Effector memory CD8-positive, alpha-beta T cell (primary cell): ENCODE measurements around the gene TBL3.

Experiments used
- ATAC-seq: fragments of 150-1000 bp; cut with Tn5 transposase; replicated peaks from 2 replicates; pipeline ENCODE4 v1.10.0; 2021; ENCODE audit warnings: mild to moderate bottlenecking, moderate library complexity
- DNase-seq, 3 experiments: peaks; one replicate each; pipeline ENCODE4 v3.0.0; 2021
- H3K27ac Mint-ChIP-seq, 2 donors: one replicate each; pipeline ENCODE4 v1.8.0; 2022; ENCODE audit warnings: mild to moderate bottlenecking in 2 of 2, mixed read lengths in 2 of 2, moderate library complexity in 2 of 2
- H3K27me3 Mint-ChIP-seq, 2 donors: one replicate each; pipeline ENCODE4 v1.8.0; 2022; ENCODE audit warnings: mixed read lengths in 2 of 2
- H3K36me3 Mint-ChIP-seq: one replicate; pipeline ENCODE4 v1.8.0; 2022; ENCODE audit warnings: mild to moderate bottlenecking, moderate library complexity, mixed read lengths; ENCODE audit not compliant: insufficient read depth
- H3K4me1 Mint-ChIP-seq, 2 donors: one replicate each; pipeline ENCODE4 v1.8.0; 2022; ENCODE audit warnings: low read depth in 2 of 2, mixed read lengths in 2 of 2
- H3K4me3 Mint-ChIP-seq, 2 donors: one replicate each; pipeline ENCODE4 v1.8.0; 2022; ENCODE audit warnings: mild to moderate bottlenecking in 2 of 2, mixed read lengths in 2 of 2, moderate library complexity in 2 of 2
- H3K9me3 Mint-ChIP-seq, 2 donors: one replicate each; pipeline ENCODE4 v1.8.0; 2022; ENCODE audit warnings: mixed read lengths in 2 of 2

TBL3 gene

GRCh38 chr16:1978476-1979120 is 6.7 kb downstream of the TBL3 start:
- no peak overlapping the region for H3K4me3 Mint-ChIP-seq
- no peak for DNase-seq

GRCh38 chr16:1979271-1980029 is 7.6 kb downstream of the TBL3 start:
- Mint-ChIP-seq H3K27me3 (peaks cover 0 to 34% of the 10 kb centered on the region in 2 donors), H3K9me3 (no peaks in the 10 kb centered on the region), H3K36me3 (peaks cover 29% of the 10 kb centered on the region), H3K27ac (no peak overlapping the region), H3K4me1 (peaks cover 0 to 11% of the 10 kb centered on the region in 2 donors), H3K4me3 (no peak overlapping the region)
- ATAC-seq (no peak), DNase-seq (no peak)

More at GRCh38 chr16:1978476-1979120, 6.7 kb downstream of the TBL3 start:
- H3K9me3 Mint-ChIP-seq, result no peaks in the 10 kb centered on the region
- H3K27me3 Mint-ChIP-seq, result peaks cover 0 to 34% of the 10 kb centered on the region in 2 donors
- no peak for ATAC-seq
- peaks cover 0 to 11% of the 10 kb centered on the region in 2 donors for H3K4me1 Mint-ChIP-seq
- H3K27ac Mint-ChIP-seq, result no peak overlapping the region
- peaks cover 27% of the 10 kb centered on the region for H3K36me3 Mint-ChIP-seq

GRCh38 chr16:1980030-1980769 is 8.3 kb downstream of the TBL3 start:
- H3K9me3 Mint-ChIP-seq, result no peaks in the 10 kb centered on the region
- ATAC-seq (no peak), DNase-seq (no peak)
- H3K27ac Mint-ChIP-seq, result peak overlapping the region in 1 of 2 donors; percentile 12
- H3K27me3 Mint-ChIP-seq, result peaks cover 0 to 34% of the 10 kb centered on the region in 2 donors
- H3K4me1 Mint-ChIP-seq, result peaks cover 4 to 14% of the 10 kb centered on the region in 2 donors
- peaks cover 23% of the 10 kb centered on the region for H3K36me3 Mint-ChIP-seq
- H3K4me3 Mint-ChIP-seq, result no peak overlapping the region

- ATAC-seq (no peak), DNase-seq (no peak)
- Mint-ChIP-seq H3K4me3 (no peak overlapping the region), H3K9me3 (no peaks in the 10 kb centered on the region), H3K36me3 (peaks cover 23% of the 10 kb centered on the region), H3K27ac (peak overlapping the region in 1 of 2 donors; percentile 12), H3K4me1 (peaks cover 4 to 14% of the 10 kb centered on the region in 2 donors), H3K27me3 (peaks cover 0 to 34% of the 10 kb centered on the region in 2 donors)
These were observed 8.9 kb downstream of the TBL3 start for GRCh38 chr16:1980770-1981087.

- ATAC-seq, result no peak
- Mint-ChIP-seq H3K4me3 (peak within 1 kb of the TSS in 1 of 2 donors; percentile 75), H3K27ac (peak within 1 kb of the TSS in 1 of 2 donors; percentile 12), H3K27me3 (peaks cover 0 to 34% of the 10 kb centered on the region in 2 donors), H3K36me3 (peaks cover 23% of the 10 kb centered on the region), H3K9me3 (no peaks in the 10 kb centered on the region), H3K4me1 (peaks cover 4 to 14% of the 10 kb centered on the region in 2 donors)
- DNase-seq, result no peak
These were observed 9.6 kb downstream of the TBL3 start, which contains the start of gene NOXO1 for GRCh38 chr16:1981398-1981836. TSS of gene NOXO1 (minus strand) at chr16:1981469. CDS start at chr16:1981179, 290 bp downstream.

- Mint-ChIP-seq H3K9me3 (no peaks in the 10 kb centered on the region), H3K36me3 (peaks cover 17% of the 10 kb centered on the region), H3K27ac (no peak overlapping the region), H3K4me1 (peaks cover 4 to 14% of the 10 kb centered on the region in 2 donors), H3K27me3 (peaks cover 0 to 34% of the 10 kb centered on the region in 2 donors), H3K4me3 (peak overlapping the region in 1 of 2 donors; percentile 75)
- ATAC-seq (no peak), DNase-seq (no peak)
These were observed 10.2 kb downstream of the TBL3 start for GRCh38 chr16:1982013-1982433.

- no peak for ATAC-seq
- Mint-ChIP-seq H3K36me3 (peaks cover 11% of the 10 kb centered on the region), H3K4me3 (peak overlapping the region; percentile 69 to 75), H3K27ac (peak overlapping the region; percentile 63 to 81), H3K4me1 (peaks cover 4 to 14% of the 10 kb centered on the region in 2 donors), H3K27me3 (peaks cover 0 to 34% of the 10 kb centered on the region in 2 donors), H3K9me3 (no peaks in the 10 kb centered on the region)
- DNase-seq, result no peak
These were observed 11.2 kb downstream of the TBL3 start for GRCh38 chr16:1982991-1983543.

GRCh38 chr16:1983544-1984346 is 11.9 kb downstream of the TBL3 start, which contains the start of gene GFER:
TSS of gene GFER (plus strand) at chr16:1984193. CDS start at chr16:1984219, 26 bp downstream.
- H3K27ac Mint-ChIP-seq, result peak within 1 kb of the TSS; percentile 63 to 81
- peak within 1 kb of the TSS; percentile 69 to 75 for H3K4me3 Mint-ChIP-seq
- peaks cover under 1 to 39% of the 10 kb centered on the region in 2 donors for H3K27me3 Mint-ChIP-seq
- DNase-seq (peak in 2 of 3 experiments; percentile 47 to 63), ATAC-seq (peak; percentile 77)
- H3K9me3 Mint-ChIP-seq, result no peaks in the 10 kb centered on the region
- peaks cover 4 to 14% of the 10 kb centered on the region in 2 donors for H3K4me1 Mint-ChIP-seq
- peaks cover 11% of the 10 kb centered on the region for H3K36me3 Mint-ChIP-seq

GRCh38 chr16:1984347-1985225 is 12.7 kb downstream of the TBL3 start:
- Mint-ChIP-seq H3K36me3 (peaks cover 9% of the 10 kb centered on the region), H3K9me3 (no peaks in the 10 kb centered on the region), H3K27ac (peak overlapping the region in 1 of 2 donors; percentile 49), H3K4me1 (peaks cover 7 to 19% of the 10 kb centered on the region in 2 donors), H3K4me3 (peak overlapping the region; percentile 69 to 75), H3K27me3 (peaks cover 5 to 47% of the 10 kb centered on the region in 2 donors)
- ATAC-seq (peak; percentile 41), DNase-seq (no peak)

GRCh38 chr16:1985466-1986150 is 13.8 kb downstream of the TBL3 start:
- peaks cover 9% of the 10 kb centered on the region for H3K36me3 Mint-ChIP-seq
- H3K27me3 Mint-ChIP-seq, result peaks cover 5 to 40% of the 10 kb centered on the region in 2 donors
- peaks cover 7 to 22% of the 10 kb centered on the region in 2 donors for H3K4me1 Mint-ChIP-seq
- H3K4me3 Mint-ChIP-seq, result peak overlapping the region; percentile 69 to 75
- ATAC-seq (no peak), DNase-seq (no peak)
- no peaks in the 10 kb centered on the region for H3K9me3 Mint-ChIP-seq
- no peak overlapping the region for H3K27ac Mint-ChIP-seq

- DNase-seq (no peak), ATAC-seq (no peak)
- Mint-ChIP-seq H3K27ac (peak overlapping the region in 1 of 2 donors; percentile 39), H3K4me3 (no peak overlapping the region), H3K36me3 (peaks cover 12% of the 10 kb centered on the region), H3K9me3 (no peaks in the 10 kb centered on the region), H3K27me3 (peaks cover 5 to 24% of the 10 kb centered on the region in 2 donors), H3K4me1 (peaks cover 16 to 24% of the 10 kb centered on the region in 2 donors)
These were observed 15.3 kb downstream of the TBL3 start for GRCh38 chr16:1987198-1987597.
